DOHH2 (cell line): Measurements from ENCODE around the gene SLC34A3.

Source experiments
- EZH2phosphoT487 ChIP-seq: fragments of 200-600 bp; sonication (generic); IDR thresholded peaks from 2 replicates; pipeline ENCODE4 v1.6.1; 2017; ENCODE audit warnings: borderline replicate concordance, mild to moderate bottlenecking, antibody characterized with exemption, low read length, moderate library complexity, mixed read lengths
- TF ChIP-seq, protein P1 (sequence below): fragments of 200-600 bp; sonication (generic); IDR thresholded peaks from one replicate; pipeline ENCODE4 v1.5.1; 2014; ENCODE audit warnings: antibody characterized with exemption, mild to moderate bottlenecking, low read depth, low read length; ENCODE audit not compliant: poor library complexity, severe bottlenecking

- TF ChIP-seq, protein P1, sequence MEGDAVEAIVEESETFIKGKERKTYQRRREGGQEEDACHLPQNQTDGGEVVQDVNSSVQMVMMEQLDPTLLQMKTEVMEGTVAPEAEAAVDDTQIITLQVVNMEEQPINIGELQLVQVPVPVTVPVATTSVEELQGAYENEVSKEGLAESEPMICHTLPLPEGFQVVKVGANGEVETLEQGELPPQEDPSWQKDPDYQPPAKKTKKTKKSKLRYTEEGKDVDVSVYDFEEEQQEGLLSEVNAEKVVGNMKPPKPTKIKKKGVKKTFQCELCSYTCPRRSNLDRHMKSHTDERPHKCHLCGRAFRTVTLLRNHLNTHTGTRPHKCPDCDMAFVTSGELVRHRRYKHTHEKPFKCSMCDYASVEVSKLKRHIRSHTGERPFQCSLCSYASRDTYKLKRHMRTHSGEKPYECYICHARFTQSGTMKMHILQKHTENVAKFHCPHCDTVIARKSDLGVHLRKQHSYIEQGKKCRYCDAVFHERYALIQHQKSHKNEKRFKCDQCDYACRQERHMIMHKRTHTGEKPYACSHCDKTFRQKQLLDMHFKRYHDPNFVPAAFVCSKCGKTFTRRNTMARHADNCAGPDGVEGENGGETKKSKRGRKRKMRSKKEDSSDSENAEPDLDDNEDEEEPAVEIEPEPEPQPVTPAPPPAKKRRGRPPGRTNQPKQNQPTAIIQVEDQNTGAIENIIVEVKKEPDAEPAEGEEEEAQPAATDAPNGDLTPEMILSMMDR, result no peak
- TF ChIP-seq EZH2phosphoT487, result no peak
Measured at GRCh38 chr9:137198902-137199283, 31.8 kb upstream of the SLC34A3 start.
